ENCODE data around the gene KRT5.

DNA sequence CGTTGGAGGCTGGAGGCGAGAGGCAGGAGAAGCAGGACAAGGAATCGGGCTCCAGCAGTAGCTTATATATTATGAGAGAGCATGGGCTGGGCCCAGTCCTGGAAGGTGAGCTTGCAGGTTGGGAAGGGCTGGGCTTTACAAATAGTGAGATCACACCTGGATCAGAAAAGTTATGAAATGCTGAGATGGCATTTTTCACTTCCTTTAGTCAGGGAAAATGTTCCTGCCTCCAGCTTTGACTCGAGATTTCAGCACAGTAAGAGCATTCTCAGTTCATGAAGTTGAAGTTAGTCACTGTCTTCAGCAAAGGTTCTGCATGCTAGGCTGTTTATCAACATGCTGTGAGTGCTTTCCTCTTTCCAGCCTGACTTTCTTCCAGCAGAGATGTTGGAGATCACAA is 46.4 kb downstream of the KRT5 start, which contains the start of gene KRT6C:
- TF ChIP-seq POLR2A (IDR thresholded peaks at IDR 0.05) = no peak
- TF ChIP-seq, protein P1, sequence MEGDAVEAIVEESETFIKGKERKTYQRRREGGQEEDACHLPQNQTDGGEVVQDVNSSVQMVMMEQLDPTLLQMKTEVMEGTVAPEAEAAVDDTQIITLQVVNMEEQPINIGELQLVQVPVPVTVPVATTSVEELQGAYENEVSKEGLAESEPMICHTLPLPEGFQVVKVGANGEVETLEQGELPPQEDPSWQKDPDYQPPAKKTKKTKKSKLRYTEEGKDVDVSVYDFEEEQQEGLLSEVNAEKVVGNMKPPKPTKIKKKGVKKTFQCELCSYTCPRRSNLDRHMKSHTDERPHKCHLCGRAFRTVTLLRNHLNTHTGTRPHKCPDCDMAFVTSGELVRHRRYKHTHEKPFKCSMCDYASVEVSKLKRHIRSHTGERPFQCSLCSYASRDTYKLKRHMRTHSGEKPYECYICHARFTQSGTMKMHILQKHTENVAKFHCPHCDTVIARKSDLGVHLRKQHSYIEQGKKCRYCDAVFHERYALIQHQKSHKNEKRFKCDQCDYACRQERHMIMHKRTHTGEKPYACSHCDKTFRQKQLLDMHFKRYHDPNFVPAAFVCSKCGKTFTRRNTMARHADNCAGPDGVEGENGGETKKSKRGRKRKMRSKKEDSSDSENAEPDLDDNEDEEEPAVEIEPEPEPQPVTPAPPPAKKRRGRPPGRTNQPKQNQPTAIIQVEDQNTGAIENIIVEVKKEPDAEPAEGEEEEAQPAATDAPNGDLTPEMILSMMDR (IDR thresholded peaks at IDR 0.05) = no peak
- TF ChIP-seq POLR2AphosphoS5 (IDR thresholded peaks at IDR 0.05) = no peak

Data from upper lobe of left lung (tissue), 4 donors.